Measurements from ENCODE around the gene ENG.

- TF ChIP-seq, protein P1, sequence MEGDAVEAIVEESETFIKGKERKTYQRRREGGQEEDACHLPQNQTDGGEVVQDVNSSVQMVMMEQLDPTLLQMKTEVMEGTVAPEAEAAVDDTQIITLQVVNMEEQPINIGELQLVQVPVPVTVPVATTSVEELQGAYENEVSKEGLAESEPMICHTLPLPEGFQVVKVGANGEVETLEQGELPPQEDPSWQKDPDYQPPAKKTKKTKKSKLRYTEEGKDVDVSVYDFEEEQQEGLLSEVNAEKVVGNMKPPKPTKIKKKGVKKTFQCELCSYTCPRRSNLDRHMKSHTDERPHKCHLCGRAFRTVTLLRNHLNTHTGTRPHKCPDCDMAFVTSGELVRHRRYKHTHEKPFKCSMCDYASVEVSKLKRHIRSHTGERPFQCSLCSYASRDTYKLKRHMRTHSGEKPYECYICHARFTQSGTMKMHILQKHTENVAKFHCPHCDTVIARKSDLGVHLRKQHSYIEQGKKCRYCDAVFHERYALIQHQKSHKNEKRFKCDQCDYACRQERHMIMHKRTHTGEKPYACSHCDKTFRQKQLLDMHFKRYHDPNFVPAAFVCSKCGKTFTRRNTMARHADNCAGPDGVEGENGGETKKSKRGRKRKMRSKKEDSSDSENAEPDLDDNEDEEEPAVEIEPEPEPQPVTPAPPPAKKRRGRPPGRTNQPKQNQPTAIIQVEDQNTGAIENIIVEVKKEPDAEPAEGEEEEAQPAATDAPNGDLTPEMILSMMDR (IDR thresholded peaks at IDR 0.05), result no peak
- no peak for TF ChIP-seq ZFX (IDR thresholded peaks at IDR 0.05; ENCODE audit: borderline replicate concordance)
Observed at GRCh38 chr9:127767909-127768331, 86.5 kb downstream of the ENG start.
